Suprapubic skin (tissue), 4 donors: ENCODE measurements around the gene GAP43. TPM values are rescaled to one million over a fixed set of nuclear protein-coding genes. Genes with fewer than 3 reads are reported as not detected.

ENCODE experiments used
- DNase-seq, 2 donors: peaks; one replicate each; pipeline ENCODE4 v3.0.0-alpha.2; 2019; ENCODE audit warnings: low spot score in 2 of 2
- H3K27ac ChIP-seq: fragments of 200-600 bp; sonication (generic); one replicate; pipeline ENCODE4 v1.5.1; 2019
- H3K27me3 ChIP-seq: fragments of 200-600 bp; sonication (generic); one replicate; pipeline ENCODE4 v1.5.1; 2019
- H3K36me3 ChIP-seq: fragments of 200-600 bp; sonication (generic); one replicate; pipeline ENCODE4 v1.5.1; 2019
- H3K4me1 ChIP-seq: fragments of 200-600 bp; sonication (generic); one replicate; pipeline ENCODE4 v1.5.1; 2019
- H3K4me3 ChIP-seq: fragments of 200-600 bp; sonication (generic); one replicate; pipeline ENCODE4 v1.5.1; 2019; ENCODE audit warnings: mild to moderate bottlenecking
- H3K9me3 ChIP-seq: fragments of 200-600 bp; sonication (generic); one replicate; pipeline ENCODE4 v1.5.1; 2019
- EP300 ChIP-seq: sonication (generic); formaldehyde crosslinking; IDR thresholded peaks from one replicate; pipeline ENCODE4 v1.6.1; 2017; ENCODE audit warnings: antibody characterized with exemption
- POLR2A ChIP-seq, 2 donors: fragments of 450-650 bp; IDR thresholded peaks; one replicate each; pipeline ENCODE4 v1.6.1; 2017; ENCODE audit warnings: antibody characterized with exemption in 2 of 2, mild to moderate bottlenecking in 2 of 2, moderate library complexity in 2 of 2
- POLR2AphosphoS5 ChIP-seq, 3 donors: sonication (generic); formaldehyde crosslinking; IDR thresholded peaks; one replicate each; pipeline ENCODE4 v1.6.1; 2017; ENCODE audit warnings: antibody characterized with exemption in 3 of 3
- WGBS: methylation state at CpG from one replicate; pipeline ENCODE4 v1.1.5; 2018; 5-methylcytosine and 5-hydroxymethylcytosine counted together
- total RNA-seq, 4 donors: library from RNA; depleted of rRNA; stranded (reverse); fragments of >200 nt; gene quantifications; one replicate each; pipeline ENCODE4 v1.1.0, GENCODE V29; 2016
- TF ChIP-seq, protein P1 (sequence below), 2 donors: fragments of 200-600 bp in 1 of 2; fragments of 450-650 bp in 1 of 2; sonication (generic) in 1 of 2; IDR thresholded peaks; one replicate each; pipeline ENCODE4 v1.5.1; 2016 to 2019; ENCODE audit warnings: antibody characterized with exemption in 2 of 2, mild to moderate bottlenecking in 1 of 2, moderate library complexity in 1 of 2

GAP43 gene
- total RNA-seq, 4 donors from 2014 or later = not detected

DNA sequence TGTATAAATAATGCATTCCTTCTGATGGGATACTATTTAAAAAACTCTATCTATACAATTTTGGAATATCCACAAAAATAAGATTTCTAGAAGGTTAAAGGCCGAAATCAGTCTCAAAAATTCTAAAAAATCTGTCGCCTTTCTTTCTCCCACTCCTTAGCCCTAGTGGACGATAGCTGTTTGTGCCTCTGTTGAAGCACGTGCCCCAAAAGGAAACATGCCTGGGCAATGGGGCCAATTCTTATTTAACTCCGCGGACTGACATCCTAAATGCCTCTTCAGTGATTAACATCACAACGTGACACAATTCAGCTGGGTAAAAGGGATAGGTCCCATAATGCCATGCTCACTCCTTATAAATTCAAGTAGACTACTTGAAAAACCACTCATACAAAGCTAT is 65.1 kb downstream of the GAP43 start:
- H3K27ac ChIP-seq = no peak overlapping the region
- TF ChIP-seq, protein P1, sequence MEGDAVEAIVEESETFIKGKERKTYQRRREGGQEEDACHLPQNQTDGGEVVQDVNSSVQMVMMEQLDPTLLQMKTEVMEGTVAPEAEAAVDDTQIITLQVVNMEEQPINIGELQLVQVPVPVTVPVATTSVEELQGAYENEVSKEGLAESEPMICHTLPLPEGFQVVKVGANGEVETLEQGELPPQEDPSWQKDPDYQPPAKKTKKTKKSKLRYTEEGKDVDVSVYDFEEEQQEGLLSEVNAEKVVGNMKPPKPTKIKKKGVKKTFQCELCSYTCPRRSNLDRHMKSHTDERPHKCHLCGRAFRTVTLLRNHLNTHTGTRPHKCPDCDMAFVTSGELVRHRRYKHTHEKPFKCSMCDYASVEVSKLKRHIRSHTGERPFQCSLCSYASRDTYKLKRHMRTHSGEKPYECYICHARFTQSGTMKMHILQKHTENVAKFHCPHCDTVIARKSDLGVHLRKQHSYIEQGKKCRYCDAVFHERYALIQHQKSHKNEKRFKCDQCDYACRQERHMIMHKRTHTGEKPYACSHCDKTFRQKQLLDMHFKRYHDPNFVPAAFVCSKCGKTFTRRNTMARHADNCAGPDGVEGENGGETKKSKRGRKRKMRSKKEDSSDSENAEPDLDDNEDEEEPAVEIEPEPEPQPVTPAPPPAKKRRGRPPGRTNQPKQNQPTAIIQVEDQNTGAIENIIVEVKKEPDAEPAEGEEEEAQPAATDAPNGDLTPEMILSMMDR (IDR thresholded peaks at IDR 0.05) = no peak
- TF ChIP-seq POLR2A (IDR thresholded peaks at IDR 0.05) = no peak
- no peak for TF ChIP-seq EP300
- TF ChIP-seq POLR2AphosphoS5 (IDR thresholded peaks at IDR 0.05) = no peak
- H3K4me1 ChIP-seq = no peaks in the 10 kb centered on the region
- H3K27me3 ChIP-seq = no peaks in the 10 kb centered on the region
- no peak for DNase-seq
- WGBS = 84% methylated on average over 7 of the region's 7 CpGs
- H3K9me3 ChIP-seq = no peaks in the 10 kb centered on the region
- no peaks in the 10 kb centered on the region for H3K36me3 ChIP-seq
- H3K4me3 ChIP-seq = no peak overlapping the region

DNA sequence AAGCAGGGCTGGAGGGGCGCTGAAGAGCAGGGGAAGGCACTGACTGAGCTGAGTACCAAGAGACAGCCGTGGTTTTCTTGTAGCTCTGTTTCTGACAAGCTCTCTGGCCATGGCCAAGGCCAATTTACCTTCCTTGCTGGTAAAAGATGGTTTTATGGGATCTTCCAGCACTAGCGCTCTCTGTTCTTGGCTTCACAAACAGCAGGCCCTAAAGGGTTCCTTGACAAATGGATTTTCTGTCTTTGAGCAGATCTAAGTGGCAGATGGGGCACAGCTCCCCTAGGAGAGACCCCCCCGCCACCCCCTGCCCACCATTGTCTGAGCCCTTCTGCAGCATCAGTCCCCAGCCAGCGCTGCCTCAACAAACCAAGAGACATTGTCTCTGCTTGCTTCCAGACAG is 66.6 kb downstream of the GAP43 start:
- no peak for DNase-seq
- 93% methylated on average over 5 of the region's 5 CpGs for WGBS
- no peaks in the 10 kb centered on the region for H3K36me3 ChIP-seq
- H3K27ac ChIP-seq = no peak overlapping the region
- H3K4me1 ChIP-seq = no peaks in the 10 kb centered on the region
- H3K27me3 ChIP-seq = no peaks in the 10 kb centered on the region
- no peak overlapping the region for H3K4me3 ChIP-seq
- TF ChIP-seq POLR2AphosphoS5 (IDR thresholded peaks at IDR 0.05) (no peak), EP300 (no peak)
- no peaks in the 10 kb centered on the region for H3K9me3 ChIP-seq

DNA sequence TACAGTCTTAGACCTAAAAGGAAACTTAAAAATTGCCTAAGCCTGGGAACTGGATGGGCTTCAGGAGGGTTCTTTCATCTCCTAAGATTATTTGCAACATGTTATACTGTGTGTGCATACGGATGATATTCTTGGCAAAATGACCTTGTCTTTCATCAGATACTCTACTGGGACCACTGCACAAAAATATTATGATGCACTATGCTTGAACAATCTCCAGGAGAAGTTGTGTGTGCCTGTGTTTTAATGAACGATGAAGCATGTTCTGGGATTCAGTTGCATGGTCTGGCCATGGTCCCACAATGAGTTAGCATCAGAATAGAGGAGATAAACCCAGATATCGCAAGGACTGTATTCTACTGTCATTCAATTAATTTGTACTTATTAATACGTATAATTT is 68.7 kb downstream of the GAP43 start:
- DNase-seq = no peak
- H3K9me3 ChIP-seq = no peaks in the 10 kb centered on the region
- H3K27me3 ChIP-seq = no peaks in the 10 kb centered on the region
- H3K27ac ChIP-seq = no peak overlapping the region
- TF ChIP-seq, protein P1 (IDR thresholded peaks at IDR 0.05) = no peak
- no peak for TF ChIP-seq POLR2AphosphoS5 (IDR thresholded peaks at IDR 0.05)
- TF ChIP-seq EP300 = no peak
- no peak for TF ChIP-seq POLR2A (IDR thresholded peaks at IDR 0.05)
- H3K4me1 ChIP-seq = no peaks in the 10 kb centered on the region
- WGBS = 66% methylated on average over 4 of the region's 4 CpGs
- H3K4me3 ChIP-seq = no peak overlapping the region
- H3K36me3 ChIP-seq = no peaks in the 10 kb centered on the region

DNA sequence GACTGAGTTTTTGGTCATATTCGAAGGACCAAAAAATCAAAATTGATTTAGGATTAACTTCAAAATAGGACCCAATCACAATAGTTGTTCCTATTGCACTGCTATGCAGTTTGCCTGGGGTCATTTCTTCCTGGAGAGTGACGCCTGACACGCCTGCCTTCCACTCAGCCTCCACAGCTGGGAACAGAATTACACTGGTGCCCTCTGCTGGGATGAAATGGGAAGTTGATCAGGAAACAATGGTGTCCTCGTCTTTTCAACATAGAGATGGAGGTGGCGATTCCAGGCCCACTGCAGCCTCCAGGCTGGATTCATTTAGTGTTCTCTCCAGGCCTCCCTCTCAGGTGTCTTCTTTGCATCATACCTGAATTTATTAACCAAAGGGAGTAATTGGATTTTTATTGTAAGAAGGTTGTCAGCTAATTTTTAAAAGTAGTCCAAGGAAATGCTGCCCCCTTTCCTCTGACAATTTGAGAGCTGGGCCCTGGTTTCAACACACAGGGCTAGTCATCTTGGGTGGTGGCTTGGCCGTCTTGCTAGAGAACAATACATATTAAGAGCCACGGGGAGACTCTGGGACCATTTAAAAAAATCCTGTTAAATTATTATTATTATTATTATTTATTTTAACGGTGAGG is 69.7 kb downstream of the GAP43 start:
- Histone ChIP-seq H3K9me3 (no peaks in the 10 kb centered on the region), H3K27ac (no peak overlapping the region), H3K27me3 (no peaks in the 10 kb centered on the region), H3K4me3 (no peak overlapping the region), H3K36me3 (no peaks in the 10 kb centered on the region), H3K4me1 (no peaks in the 10 kb centered on the region)
- DNase-seq = peak; percentile 78 to 82
- WGBS = 20% methylated on average over 8 of the region's 8 CpGs
- TF ChIP-seq POLR2A (IDR thresholded peaks at IDR 0.05) (no peak), POLR2AphosphoS5 (IDR thresholded peaks at IDR 0.05) (no peak), EP300 (no peak)
- TF ChIP-seq, protein P1 (IDR thresholded peaks at IDR 0.05) = peak; percentile 62 to 70

DNA sequence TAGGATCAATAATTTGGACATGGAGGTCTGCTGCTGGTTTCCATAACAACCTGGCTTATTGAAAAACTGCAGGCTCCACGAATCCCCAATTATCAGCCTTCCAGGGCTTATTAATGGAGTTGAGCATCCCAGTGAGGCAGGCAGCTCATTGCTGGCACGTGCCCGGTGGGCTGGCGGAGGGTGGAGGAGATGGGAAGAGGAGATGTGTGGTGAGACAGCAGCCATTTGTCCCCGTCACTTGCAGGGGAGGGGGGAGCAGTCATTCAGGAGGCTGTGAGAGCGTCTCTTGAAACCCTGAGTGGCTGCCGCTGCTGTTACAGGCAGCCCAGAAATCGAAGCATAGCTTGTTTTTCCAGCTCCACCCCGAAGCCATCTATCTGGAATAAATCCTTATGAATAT is 70.6 kb downstream of the GAP43 start:
- WGBS = 72% methylated on average over 9 of the region's 9 CpGs
- Histone ChIP-seq H3K4me1 (no peaks in the 10 kb centered on the region), H3K27ac (no peak overlapping the region), H3K36me3 (no peaks in the 10 kb centered on the region), H3K27me3 (no peaks in the 10 kb centered on the region), H3K4me3 (no peak overlapping the region), H3K9me3 (no peaks in the 10 kb centered on the region)
- TF ChIP-seq, protein P1 (IDR thresholded peaks at IDR 0.05) = no peak
- TF ChIP-seq POLR2A (IDR thresholded peaks at IDR 0.05) = no peak
- TF ChIP-seq EP300 = no peak
- no peak for TF ChIP-seq POLR2AphosphoS5 (IDR thresholded peaks at IDR 0.05)
- no peak for DNase-seq

DNA sequence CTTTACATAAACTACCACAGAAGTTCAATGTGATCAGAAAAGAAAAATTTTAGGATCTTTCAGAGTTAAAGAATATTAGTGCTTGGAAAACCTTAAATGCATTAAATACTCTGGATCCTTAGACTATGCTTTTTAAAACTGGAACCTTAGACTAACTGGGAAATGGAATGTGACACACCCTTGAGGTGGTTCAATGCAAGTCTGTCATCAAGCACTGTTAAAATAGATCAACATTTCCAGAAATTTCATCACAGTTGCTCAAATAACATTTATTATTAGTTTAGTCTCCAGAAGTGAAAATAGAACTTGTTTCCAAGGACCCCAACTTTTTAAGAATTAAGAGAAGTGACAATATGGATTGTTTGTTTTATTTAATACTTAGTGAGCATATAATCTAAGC is 71.8 kb downstream of the GAP43 start:
- Histone ChIP-seq H3K27me3 (no peaks in the 10 kb centered on the region), H3K9me3 (no peaks in the 10 kb centered on the region), H3K4me1 (no peaks in the 10 kb centered on the region), H3K27ac (no peak overlapping the region), H3K36me3 (no peaks in the 10 kb centered on the region), H3K4me3 (no peak overlapping the region)
- DNase-seq = no peak
- TF ChIP-seq POLR2AphosphoS5 (IDR thresholded peaks at IDR 0.05) (no peak), EP300 (no peak), POLR2A (IDR thresholded peaks at IDR 0.05) (no peak)
- TF ChIP-seq, protein P1 (IDR thresholded peaks at IDR 0.05) = no peak
